Astrocyte of the spinal cord (primary cell): ENCODE results near the gene EMX2.

ENCODE experiments used
- DNase-seq: peaks from one replicate; pipeline ENCODE4 v3.0.0; 2011; ENCODE audit warnings: low read depth, low spot score
- H3K4me3 ChIP-seq: 2 replicates; pipeline ENCODE4 v1.5.1; 2011; ENCODE audit warnings: low read depth, mild to moderate bottlenecking, low read length, moderate library complexity
- CTCF ChIP-seq: IDR thresholded peaks from 2 replicates; pipeline ENCODE4 v1.5.1; 2012; ENCODE audit warnings: low read depth, mild to moderate bottlenecking, low read length, inconsistent platforms
- in situ Hi-C: cut with HindIII; loops from 2 replicates; pipeline ENCODE4 v1.10.0; 2017; ENCODE audit warnings: low sequenced_read_pairs

The EMX2 gene

GRCh38 chr10:117547716-117548668 lies 5.4 kb downstream of the EMX2 start:
- TF ChIP-seq CTCF: no peak
- in situ Hi-C loops: no loop called here
- no peak for DNase-seq
- no peak overlapping the region for H3K4me3 ChIP-seq

GRCh38 chr10:117549100-117549585 lies 6.6 kb downstream of the EMX2 start:
- H3K4me3 ChIP-seq: no peak overlapping the region
- DNase-seq: no peak
- in situ Hi-C loops: no loop called here
- TF ChIP-seq CTCF: no peak

- no peak overlapping the region for H3K4me3 ChIP-seq
- DNase-seq: no peak
- in situ Hi-C loops: no loop called here
- TF ChIP-seq CTCF: no peak
Measured at GRCh38 chr10:117550076-117550475, 7.5 kb downstream of the EMX2 start.

GRCh38 chr10:117550599-117551329 lies 8.2 kb downstream of the EMX2 start:
- in situ Hi-C loops: no loop called here

GRCh38 chr10:117551330-117552155 lies 9.0 kb downstream of the EMX2 start:
- in situ Hi-C loops: no loop called here
- TF ChIP-seq CTCF: no peak
- H3K4me3 ChIP-seq: no peak overlapping the region
- DNase-seq: no peak

More at GRCh38 chr10:117550599-117551329, 8.2 kb downstream of the EMX2 start:
- no peak for TF ChIP-seq CTCF
- DNase-seq: no peak
- H3K4me3 ChIP-seq: no peak overlapping the region

GRCh38 chr10:117552156-117552631 lies 9.6 kb downstream of the EMX2 start:
- no peak for TF ChIP-seq CTCF
- in situ Hi-C loops: no loop called here

More at GRCh38 chr10:117552156-117552631, 9.6 kb downstream of the EMX2 start:
- no peak for DNase-seq
- no peak overlapping the region for H3K4me3 ChIP-seq
